ENCODE measurements around the gene ECE1.

The ECE1 gene

GRCh38 chr1:21289700-21290545, at the start of gene ECE1:
ECE1 (minus strand) TSS chr1:21290463; CDS start chr1:21290414, 49 bp downstream.
- DNase-seq = peak; percentile 89

GRCh38 chr1:21339356-21340229, 49.3 kb upstream of the ECE1 start:
- no peak for DNase-seq

DNA sequence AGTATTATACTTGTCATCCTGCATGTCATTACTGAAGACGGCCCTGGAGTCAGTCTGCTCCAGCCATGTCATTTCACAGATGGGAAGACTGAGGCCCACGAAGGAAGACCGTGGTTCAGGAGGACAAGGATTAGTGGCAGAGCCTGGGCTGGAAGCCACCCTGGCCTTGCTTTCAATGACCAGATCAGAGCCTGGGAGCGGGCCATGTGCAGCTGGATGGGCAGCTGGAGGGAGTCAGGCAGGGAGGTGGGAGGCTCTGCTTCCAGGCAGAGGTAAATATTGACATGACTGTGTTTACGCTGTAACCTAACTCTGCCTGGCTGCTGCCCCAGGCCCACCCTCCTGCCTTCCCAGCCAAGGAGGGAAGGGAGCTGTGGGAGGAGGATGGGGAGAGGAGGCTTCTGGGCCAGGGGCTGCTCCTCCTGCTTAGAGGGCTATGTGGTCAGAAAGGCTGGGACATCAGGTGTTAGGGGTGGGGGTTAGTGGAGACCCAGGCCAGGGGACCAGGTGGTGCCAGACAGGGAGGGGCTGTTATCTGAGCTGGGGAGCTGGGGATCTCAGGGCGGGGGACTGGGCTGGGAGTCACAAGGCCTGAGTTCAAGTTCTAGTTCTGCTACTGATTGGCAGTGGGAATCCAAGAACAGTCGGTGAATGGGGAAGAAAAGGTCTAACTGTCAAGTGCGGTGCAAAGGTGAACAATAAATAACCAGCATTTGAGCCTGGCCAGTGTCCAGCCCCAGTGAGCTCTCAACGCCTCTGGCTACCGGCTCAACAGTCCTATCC, 48.5 kb upstream of the ECE1 start:
- DNase-seq = no peak

GRCh38 chr1:21337928-21338572, 47.8 kb upstream of the ECE1 start:
- no peak for DNase-seq

- DNase-seq = no peak
Observed at GRCh38 chr1:21337454-21337927, 47.2 kb upstream of the ECE1 start.

GRCh38 chr1:21337010-21337437, 46.8 kb upstream of the ECE1 start:
- DNase-seq = no peak

GRCh38 chr1:21335750-21336224, 45.5 kb upstream of the ECE1 start:
- no peak for DNase-seq

GRCh38 chr1:21335088-21335691, 44.9 kb upstream of the ECE1 start:
- DNase-seq = no peak

- DNase-seq = peak; percentile 80
Observed at GRCh38 chr1:21334214-21335087, 44.2 kb upstream of the ECE1 start.

DNA sequence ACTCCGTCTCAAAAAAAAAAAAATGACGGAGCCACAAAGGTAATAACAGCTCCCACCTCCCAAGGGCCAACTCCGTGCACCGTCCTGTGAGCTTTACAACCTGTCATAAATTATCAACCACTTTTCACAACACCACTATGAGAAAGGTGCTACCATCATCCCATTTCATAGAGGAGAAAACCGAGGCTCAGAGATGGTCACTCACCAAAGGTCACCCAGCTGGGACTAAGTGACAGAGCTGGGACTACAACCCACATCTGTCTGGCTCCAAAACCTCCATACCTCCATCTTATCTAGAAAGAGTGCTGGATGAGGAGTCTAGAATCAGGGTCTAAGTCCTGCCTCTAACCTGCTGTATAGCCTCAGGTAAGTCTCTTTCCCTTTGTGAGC, 43.6 kb upstream of the ECE1 start:
- DNase-seq = no peak

DNA sequence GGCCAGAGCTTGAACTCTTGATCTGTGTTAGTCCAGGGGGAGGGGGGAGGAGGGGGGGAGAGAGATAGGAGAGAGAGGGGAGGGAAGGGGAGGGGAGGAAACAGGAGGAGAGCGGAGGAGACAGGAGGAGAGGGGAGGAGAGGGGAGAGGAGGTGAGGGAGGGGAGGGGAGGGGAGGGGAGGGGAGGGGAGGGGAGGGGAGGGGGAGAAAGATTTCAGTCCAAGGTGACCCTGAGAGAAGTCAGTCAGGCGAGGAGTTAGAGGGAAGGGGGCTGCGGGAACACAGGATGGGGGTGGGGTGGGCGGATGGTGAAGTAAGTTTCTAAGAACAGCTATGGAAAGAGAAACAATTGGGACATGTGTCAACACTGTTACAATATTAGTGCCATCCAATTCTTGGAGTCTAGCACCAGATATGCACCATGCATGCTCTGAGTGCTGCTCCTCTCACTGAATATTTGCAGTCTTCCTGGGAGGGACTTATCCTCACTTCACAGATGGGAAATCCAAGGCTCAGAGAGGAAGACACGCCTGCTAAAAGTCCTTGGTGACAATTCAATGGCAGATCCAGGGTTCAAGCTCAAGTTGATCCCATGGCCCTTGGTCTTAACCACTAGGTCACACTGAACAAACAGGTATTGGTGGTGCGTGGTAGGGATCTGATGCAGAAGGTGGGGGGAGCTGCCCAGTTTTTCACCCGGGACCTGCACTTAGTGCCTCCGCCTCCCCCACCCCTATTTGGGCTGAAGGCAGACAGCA, 42.5 kb upstream of the ECE1 start:
- DNase-seq = no peak

- peak; percentile 85 for DNase-seq
Observed at GRCh38 chr1:21331752-21332478, 41.7 kb upstream of the ECE1 start.

DNA sequence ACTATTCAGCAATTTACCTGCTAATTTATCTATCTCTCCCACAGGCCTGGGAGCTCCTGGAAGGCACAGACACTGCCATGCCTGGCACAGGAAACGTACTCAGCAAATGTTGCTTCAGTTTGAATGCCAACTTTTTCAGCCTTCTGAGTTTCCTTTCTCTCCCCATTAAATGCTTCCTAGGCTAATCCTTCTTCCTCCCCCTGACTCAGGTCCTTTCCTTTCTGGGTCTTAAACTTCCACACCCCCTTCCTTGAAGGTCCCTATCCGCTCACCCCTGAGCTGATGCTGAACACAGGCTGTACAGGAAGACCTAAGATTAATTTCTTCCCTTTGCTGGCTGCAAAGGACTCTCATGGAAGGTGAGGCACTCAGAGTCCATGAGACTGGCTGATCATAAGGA, 40.3 kb upstream of the ECE1 start:
- no peak for DNase-seq

DNA sequence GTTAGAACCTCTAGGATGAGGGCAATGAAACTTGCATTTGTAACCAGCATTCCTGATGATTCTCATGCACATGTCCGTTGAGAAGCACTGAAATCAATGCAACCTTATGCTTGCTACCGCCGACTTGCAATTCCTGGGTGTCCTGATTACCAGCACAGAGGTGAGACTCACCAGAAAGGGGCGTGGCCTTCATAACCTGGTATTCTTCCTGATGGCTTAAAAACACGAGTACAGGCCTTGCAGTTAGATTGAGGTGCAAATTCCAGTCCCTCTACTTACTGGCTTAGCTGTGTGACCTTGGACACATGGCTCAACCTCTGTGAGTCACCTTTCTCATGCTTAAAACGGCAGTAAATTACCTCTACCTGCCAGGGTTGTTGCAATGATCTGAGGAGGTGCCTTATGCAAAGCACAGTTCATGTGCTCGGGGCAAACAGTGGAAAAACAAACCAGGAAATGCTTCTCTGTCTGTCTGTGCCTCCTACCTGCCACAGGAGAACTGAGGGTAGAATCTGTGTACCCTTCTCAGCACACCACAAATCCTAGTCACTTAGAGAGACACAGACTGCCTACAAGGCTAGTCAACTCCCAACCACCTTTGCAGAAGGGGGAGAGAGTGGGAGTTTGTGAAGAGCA, 39.1 kb upstream of the ECE1 start:
- peak; percentile 79 for DNase-seq

DNA sequence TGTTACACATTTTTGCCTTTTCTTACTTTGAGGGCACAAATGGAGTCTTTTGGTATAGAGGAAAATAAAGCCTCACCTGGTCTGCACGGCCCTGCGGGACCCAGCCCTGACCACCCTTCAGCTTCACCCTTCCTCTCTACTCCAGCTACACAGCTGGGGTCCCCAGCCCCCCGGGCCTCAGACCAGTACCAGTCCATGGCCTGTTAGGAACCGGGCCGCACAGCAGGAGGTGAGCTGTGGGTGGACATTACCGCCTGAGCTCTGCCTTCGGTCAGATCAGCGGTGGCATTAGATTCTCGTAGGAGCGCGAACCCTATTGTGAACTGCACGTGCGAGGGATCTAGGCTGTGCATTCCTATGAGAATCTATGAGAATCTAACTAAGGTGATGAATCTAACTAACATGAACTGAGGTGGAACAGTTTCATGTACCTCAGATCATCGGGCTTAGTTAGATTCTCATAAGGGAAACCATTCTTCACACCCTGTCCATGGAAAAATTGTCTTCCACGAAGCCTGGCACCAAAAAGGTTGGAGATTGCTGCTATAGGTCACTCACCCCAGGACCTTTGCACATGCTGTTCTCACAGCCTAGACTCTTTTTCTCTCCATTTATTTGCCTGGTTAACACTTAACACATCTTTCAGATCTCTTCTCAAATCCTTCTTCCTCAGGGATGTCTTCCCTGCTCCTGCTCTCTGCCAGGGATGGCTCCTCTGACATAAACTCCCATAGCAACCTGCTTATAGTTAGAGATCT, 37.5 kb upstream of the ECE1 start:
- DNase-seq = no peak

DNA sequence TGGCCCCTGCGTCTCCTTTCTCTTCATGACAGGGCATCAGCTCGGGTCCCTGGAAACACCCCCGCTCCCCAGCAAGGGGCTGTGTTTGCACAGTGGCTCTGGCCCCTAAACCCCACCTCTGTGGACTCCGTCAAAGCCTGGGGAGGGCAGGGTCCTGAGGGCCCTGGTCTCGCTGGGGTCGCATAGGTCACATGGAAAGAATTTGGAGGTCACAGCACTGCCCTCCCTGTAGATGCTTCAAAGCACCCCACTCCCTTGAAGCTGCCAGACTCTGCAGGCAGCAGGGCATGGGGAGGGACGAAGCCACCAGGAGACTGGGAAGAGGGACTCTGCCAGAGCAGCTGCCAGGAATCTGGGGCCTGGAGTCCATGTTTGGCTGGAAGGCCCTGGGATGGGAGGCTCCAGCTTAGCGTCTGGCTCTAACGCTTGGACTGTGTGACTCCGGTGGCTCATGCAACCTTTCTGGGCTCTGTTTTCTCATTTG, 36.6 kb upstream of the ECE1 start:
- DNase-seq = peak; percentile 67

DNA sequence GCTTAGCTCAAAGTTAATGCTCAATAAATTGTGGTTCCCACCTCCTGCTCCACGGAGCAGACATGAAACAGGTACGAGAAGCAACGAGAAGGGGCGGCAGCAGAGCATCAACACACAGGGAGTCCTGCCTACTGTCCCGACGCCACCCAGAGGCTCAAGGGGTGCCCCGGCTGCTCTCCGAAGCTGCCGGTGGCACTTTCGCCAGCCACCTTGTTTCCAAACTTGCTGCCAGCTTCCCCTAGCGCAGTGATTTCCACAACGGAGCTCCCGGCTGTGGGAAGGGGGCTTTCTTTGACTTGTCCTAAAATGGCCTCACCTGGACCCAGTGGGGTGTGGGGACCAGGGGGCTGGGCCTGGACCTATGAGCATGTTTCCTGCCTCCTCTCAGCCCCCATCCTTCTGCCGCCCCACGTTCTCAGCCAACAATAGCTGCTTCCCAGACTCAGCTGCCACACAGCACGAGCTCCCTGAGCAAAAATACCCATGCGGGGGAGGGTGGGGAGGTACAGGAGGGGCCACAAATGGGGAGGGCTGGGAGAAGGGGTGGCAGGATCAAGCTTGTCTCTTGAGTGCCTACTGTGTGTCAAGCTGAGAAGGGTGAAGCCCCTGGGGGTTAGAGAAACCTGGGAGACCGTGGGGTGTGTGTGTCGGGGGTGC, 35.6 kb upstream of the ECE1 start:
- peak; percentile 59 for DNase-seq

All from islet precursor cell (in vitro differentiated cells).